ENCODE data around the gene EVX2. TPM values are rescaled to one million over a fixed set of nuclear protein-coding genes. Genes with fewer than 3 reads are reported as not detected.

Gene EVX2
- total RNA-seq, 1 donor from 2014 or later, result not detected

DNA sequence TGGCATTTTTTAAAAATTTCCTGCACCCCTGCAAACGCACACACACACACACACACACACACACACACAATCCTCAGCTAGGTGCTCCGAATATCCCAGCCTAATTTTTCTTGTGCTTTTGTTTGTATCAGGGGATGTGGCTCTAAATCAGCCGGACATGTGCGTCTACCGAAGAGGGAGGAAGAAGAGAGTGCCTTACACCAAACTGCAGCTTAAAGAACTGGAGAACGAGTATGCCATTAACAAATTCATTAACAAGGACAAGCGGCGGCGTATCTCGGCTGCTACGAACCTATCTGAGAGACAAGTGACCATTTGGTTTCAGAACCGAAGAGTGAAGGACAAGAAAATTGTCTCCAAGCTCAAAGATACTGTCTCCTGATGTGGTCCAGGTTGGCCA lies 10.6 kb upstream of the EVX2 start:
- no peak for DNase-seq (ENCODE audit: low spot score)
- Mint-ChIP-seq H3K4me1 (ENCODE audit: unreplicated experiment) (peaks cover 35% of the 10 kb centered on the region), H3K36me3 (ENCODE audit: low read depth, unreplicated experiment) (no peaks in the 10 kb centered on the region), H3K27ac (ENCODE audit: unreplicated experiment) (no peak overlapping the region), H3K9me3 (ENCODE audit: unreplicated experiment) (no peaks in the 10 kb centered on the region), H3K4me3 (ENCODE audit: unreplicated experiment) (no peak overlapping the region), H3K27me3 (ENCODE audit: unreplicated experiment) (peaks cover 45% of the 10 kb centered on the region)
- TF ChIP-seq, protein P1, sequence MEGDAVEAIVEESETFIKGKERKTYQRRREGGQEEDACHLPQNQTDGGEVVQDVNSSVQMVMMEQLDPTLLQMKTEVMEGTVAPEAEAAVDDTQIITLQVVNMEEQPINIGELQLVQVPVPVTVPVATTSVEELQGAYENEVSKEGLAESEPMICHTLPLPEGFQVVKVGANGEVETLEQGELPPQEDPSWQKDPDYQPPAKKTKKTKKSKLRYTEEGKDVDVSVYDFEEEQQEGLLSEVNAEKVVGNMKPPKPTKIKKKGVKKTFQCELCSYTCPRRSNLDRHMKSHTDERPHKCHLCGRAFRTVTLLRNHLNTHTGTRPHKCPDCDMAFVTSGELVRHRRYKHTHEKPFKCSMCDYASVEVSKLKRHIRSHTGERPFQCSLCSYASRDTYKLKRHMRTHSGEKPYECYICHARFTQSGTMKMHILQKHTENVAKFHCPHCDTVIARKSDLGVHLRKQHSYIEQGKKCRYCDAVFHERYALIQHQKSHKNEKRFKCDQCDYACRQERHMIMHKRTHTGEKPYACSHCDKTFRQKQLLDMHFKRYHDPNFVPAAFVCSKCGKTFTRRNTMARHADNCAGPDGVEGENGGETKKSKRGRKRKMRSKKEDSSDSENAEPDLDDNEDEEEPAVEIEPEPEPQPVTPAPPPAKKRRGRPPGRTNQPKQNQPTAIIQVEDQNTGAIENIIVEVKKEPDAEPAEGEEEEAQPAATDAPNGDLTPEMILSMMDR (IDR thresholded peaks at IDR 0.05; ENCODE audit: unreplicated experiment), result no peak

- Mint-ChIP-seq H3K27ac (ENCODE audit: unreplicated experiment) (peak overlapping the region; percentile 74), H3K4me3 (ENCODE audit: unreplicated experiment) (peak overlapping the region; percentile 49), H3K36me3 (ENCODE audit: low read depth, unreplicated experiment) (no peaks in the 10 kb centered on the region), H3K27me3 (ENCODE audit: unreplicated experiment) (peaks cover 41% of the 10 kb centered on the region), H3K4me1 (ENCODE audit: unreplicated experiment) (peaks cover 32% of the 10 kb centered on the region), H3K9me3 (ENCODE audit: unreplicated experiment) (no peaks in the 10 kb centered on the region)
- TF ChIP-seq, protein P1 (IDR thresholded peaks at IDR 0.05; ENCODE audit: unreplicated experiment), result no peak
- DNase-seq (ENCODE audit: low spot score), result no peak
Observed at GRCh38 chr2:176093898-176094249, 10.1 kb upstream of the EVX2 start.

DNA sequence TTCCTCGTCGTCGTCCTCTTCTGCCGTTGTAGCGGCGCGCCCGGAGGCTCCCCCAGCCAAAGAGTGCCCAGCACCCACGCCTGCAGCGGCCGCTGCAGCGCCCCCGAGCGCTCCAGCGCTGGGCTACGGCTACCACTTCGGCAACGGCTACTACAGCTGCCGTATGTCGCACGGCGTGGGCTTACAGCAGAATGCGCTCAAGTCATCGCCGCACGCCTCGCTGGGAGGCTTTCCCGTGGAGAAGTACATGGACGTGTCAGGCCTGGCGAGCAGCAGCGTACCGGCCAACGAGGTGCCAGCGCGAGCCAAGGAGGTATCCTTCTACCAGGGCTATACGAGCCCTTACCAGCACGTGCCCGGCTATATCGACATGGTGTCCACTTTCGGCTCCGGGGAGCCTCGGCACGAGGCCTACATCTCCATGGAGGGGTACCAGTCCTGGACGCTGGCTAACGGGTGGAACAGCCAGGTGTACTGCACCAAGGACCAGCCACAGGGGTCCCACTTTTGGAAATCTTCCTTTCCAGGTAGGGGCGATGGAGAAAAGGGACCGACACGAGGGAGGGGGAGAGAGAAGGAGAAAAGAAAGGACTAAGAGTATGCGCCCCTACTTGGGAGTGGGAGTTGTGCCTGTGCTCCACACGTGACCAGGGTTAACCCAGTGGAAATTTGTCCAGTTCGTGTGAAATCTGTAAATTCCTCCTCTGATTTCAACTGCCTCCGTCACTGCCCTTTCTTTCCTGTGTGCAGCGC lies 9.6 kb upstream of the EVX2 start:
- Mint-ChIP-seq H3K4me3 (ENCODE audit: unreplicated experiment) (no peak overlapping the region), H3K27me3 (ENCODE audit: unreplicated experiment) (peaks cover 41% of the 10 kb centered on the region), H3K4me1 (ENCODE audit: unreplicated experiment) (peaks cover 29% of the 10 kb centered on the region), H3K9me3 (ENCODE audit: unreplicated experiment) (no peaks in the 10 kb centered on the region), H3K27ac (ENCODE audit: unreplicated experiment) (peak overlapping the region; percentile 74), H3K36me3 (ENCODE audit: low read depth, unreplicated experiment) (no peaks in the 10 kb centered on the region)
- TF ChIP-seq, protein P1 (IDR thresholded peaks at IDR 0.05; ENCODE audit: unreplicated experiment), result no peak
- DNase-seq (ENCODE audit: low spot score), result no peak

GRCh38 chr2:176092270-176093144 lies 8.7 kb upstream of the EVX2 start, which contains the start of gene HOXD13:
Gene HOXD13 (plus strand): TSS chr2:176092721. CDS start chr2:176092891, 170 bp downstream.
- peaks cover 22% of the 10 kb centered on the region for H3K4me1 Mint-ChIP-seq (ENCODE audit: unreplicated experiment)
- peak within 1 kb of the TSS; percentile 19 for H3K27ac Mint-ChIP-seq (ENCODE audit: unreplicated experiment)
- no peaks in the 10 kb centered on the region for H3K36me3 Mint-ChIP-seq (ENCODE audit: low read depth, unreplicated experiment)
- no peaks in the 10 kb centered on the region for H3K9me3 Mint-ChIP-seq (ENCODE audit: unreplicated experiment)
- no peak for DNase-seq (ENCODE audit: low spot score)
- H3K4me3 Mint-ChIP-seq (ENCODE audit: unreplicated experiment), result no peak within 1 kb of the TSS
- TF ChIP-seq, protein P1 (IDR thresholded peaks at IDR 0.05; ENCODE audit: unreplicated experiment), result no peak
- peaks cover 36% of the 10 kb centered on the region for H3K27me3 Mint-ChIP-seq (ENCODE audit: unreplicated experiment)

Measured in endothelial cell (in vitro differentiated cells).